GM19351 (cell line): ENCODE results near the gene IFT20.

ENCODE experiments used
- ATAC-seq: cut with Tn5 transposase; IDR thresholded peaks from one replicate; pipeline ENCODE4 v1.9.1; 2021; ENCODE audit warnings: mild to moderate bottlenecking, moderate library complexity; ENCODE audit not compliant: unreplicated experiment

Gene IFT20

DNA sequence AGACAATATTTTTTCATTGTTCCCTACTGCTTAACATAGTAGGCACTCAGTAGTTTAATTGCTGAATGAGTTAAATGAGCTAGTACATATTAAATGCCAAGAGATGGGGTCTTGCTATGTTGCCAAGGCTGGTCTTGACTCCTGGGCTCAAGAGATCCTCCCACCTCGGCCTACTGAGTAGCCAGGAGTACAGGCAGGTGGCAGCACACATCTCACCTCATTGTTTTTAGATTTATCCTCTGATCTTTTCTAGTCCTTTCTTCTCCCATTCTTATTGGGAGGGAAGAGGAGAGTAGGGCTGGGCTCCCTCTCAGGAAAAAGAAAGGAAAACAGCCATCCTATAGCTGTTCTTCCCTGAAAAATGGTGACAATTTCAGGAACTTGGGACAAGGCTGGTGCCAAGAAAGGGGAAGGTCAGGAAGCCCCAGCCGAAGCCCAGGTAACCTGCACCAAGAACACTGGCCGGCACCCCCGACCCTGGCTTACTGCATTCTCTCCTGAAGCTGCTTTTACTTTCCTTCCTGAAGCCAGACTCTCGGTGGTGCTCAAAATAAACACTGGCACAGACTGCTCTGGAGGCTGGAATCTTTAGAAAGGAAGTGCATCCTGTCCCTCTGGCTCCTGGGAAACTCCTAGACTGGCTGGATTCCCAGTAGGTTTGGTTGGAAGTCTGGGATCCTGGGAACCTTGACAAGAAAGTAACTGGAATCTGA, 2.9 kb upstream of the IFT20 start:
- ATAC-seq: no peak

GRCh38 chr17:28335959-28336871, 943 bp upstream of the IFT20 start:
- ATAC-seq: no peak

DNA sequence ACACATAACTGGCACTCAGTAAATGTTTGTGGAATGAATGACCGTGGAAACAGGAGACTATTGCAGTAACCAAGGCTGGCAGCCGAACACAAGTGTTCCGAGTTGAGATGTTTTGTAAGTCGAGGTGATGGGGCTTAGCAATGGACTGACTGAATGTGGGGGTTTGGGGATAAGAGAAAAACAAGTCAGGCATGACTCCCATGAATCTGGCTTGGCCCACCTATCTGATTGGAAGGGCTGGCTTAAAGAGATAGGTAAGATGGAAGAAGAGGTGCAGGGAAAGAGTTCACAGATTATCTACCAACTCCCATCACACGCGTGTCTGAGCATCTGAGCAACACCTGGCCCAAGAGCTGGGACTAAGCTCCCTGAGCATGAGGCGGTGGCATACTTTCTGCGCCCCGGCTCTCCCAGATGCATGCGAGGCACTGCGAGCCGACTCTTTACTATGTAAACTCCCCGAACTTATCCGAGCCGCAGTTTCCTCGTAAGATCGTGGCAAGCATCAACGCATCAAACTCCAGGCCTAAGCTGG, 539 bp downstream of the IFT20 start:
- ATAC-seq: no peak

DNA sequence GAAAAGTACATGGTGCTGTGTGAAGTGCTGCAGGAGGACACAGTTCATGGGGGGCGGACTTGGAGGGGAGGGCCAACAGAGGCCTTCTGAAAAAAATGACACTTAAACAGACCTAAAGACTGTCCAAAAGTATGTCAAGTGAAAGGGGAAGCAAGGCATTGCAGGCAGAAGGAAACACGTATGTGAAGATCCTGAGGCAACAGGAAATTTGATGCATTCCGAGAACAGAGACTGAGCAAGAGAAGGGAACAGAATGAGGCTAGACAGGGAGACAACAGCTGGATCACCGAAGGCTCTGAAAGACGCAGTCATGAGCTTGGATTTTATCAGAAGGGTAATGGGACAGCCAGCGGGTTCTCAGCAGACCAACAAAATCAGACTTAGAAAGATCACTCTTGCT, 1.1 kb downstream of the IFT20 start:
- ATAC-seq: no peak

GRCh38 chr17:28333083-28333746, 2.1 kb downstream of the IFT20 start:
- no peak for ATAC-seq

- no peak for ATAC-seq
Observed at GRCh38 chr17:28331891-28332420, 3.3 kb downstream of the IFT20 start.

DNA sequence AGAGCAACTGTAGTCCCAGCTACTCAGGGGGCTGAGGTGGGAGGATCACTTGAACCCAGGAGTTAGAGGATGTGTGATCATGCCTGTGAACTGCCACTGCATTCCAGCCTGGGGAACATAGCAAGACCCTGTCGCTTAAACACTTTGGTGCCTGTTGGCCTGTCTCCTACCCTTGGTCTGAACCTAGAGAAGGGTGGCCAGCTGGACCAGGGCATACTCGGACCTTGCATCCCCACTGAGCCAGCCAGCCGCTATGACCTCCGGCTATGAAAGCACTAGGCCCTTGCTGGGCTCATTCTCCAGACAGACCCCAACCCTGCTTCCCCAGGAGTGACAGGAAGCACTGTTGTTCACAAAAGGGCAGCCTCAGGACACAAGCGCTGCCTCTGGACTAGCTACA, 4.6 kb downstream of the IFT20 start:
- ATAC-seq: no peak

GRCh38 chr17:28328325-28328724, 6.9 kb downstream of the IFT20 start:
- no peak for ATAC-seq

GRCh38 chr17:28327709-28328108, 7.6 kb downstream of the IFT20 start:
- ATAC-seq: no peak

DNA sequence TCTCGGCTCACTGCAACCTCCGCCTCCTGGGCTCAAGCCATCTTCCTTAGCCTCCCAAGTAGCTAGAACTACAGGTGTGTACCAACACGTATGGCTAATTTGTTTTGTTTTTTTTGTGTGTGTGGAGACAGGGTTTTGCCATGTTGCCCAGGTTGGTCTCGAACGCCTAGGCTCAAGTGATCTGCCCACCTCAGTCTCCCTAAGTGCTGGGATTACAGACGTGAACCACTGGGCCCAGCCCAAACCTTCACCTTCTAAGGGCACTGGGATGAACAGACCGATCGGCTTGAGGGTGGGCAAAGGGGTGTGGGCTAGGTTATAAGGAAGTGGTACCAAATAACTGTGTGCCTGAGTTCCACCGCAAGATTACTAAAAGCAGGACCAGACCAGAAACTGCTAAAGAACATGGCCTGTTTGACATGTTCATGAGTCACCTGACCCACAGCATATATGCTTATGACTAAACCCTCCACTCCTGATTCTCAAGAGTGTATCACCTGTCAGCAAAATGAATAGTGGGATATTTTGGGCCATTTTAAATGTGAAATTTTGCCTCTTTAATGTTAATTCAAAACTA, 8.2 kb downstream of the IFT20 start:
- peak; percentile 50 for ATAC-seq

- no peak for ATAC-seq
Observed at GRCh38 chr17:28326114-28326513, 9.2 kb downstream of the IFT20 start.

GRCh38 chr17:28325211-28325610, 10.1 kb downstream of the IFT20 start:
- ATAC-seq: no peak

DNA sequence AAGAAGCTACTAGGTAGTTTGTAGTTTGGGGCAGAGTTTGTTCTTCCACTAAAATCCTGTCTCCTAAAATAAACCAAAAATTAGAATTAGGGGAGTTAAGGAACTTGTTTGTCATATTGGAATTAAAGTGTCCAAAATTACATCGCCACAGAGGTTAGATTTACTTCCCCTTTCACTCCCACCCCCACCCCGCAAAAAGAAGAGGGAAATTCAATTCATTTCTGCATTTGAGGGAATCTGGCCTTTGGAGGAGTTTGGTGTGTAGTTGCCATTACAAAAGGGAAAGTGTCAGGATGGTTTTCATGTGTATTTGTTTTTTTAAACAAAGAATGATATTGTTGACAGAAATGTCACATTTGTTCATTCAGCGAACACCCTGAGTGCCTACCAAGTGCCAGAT, 10.5 kb downstream of the IFT20 start:
- no peak for ATAC-seq

GRCh38 chr17:28324267-28324745, 11.0 kb downstream of the IFT20 start:
- no peak for ATAC-seq

DNA sequence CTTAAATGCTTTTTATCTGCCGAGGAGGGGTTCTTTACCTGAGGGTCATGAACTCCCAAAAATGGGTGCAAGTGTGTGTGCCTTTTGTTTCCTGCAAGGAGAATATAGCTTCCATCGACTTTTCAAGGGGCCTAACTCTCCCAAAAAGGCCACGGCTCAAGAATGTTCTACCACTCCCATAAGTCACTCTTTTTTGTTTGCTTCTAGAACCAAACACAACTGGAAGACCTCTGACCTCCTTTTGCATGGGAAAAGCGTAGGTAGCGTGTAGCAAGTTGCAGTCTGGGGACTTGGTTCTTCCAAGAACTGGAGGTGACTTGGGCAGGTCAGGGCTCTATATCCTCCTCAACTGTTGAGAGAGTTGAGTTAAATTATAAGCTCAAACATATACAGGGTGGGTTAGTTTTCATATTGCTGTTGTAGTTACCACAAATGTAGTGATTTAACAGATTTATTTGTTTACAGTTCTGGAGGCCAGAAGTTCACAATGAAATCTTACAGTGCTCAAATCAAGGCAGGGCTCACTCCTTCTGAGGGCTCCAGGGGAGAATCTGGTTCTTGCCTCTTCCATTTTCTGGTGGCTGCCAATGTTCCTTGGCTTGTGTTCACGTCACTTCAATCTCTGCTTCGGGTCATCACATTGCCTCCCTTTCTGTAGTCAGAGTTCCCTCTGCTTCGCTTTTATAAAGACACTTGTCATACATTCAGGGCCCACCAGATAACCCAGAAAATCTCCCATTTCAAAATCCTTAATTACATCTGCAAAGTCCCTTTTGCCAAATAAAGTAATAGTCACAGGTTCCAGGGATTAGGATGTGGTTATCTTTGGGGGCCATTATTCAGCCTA, 14.8 kb downstream of the IFT20 start:
- ATAC-seq: no peak

GRCh38 chr17:28319598-28319935, 15.7 kb downstream of the IFT20 start:
- no peak for ATAC-seq

DNA sequence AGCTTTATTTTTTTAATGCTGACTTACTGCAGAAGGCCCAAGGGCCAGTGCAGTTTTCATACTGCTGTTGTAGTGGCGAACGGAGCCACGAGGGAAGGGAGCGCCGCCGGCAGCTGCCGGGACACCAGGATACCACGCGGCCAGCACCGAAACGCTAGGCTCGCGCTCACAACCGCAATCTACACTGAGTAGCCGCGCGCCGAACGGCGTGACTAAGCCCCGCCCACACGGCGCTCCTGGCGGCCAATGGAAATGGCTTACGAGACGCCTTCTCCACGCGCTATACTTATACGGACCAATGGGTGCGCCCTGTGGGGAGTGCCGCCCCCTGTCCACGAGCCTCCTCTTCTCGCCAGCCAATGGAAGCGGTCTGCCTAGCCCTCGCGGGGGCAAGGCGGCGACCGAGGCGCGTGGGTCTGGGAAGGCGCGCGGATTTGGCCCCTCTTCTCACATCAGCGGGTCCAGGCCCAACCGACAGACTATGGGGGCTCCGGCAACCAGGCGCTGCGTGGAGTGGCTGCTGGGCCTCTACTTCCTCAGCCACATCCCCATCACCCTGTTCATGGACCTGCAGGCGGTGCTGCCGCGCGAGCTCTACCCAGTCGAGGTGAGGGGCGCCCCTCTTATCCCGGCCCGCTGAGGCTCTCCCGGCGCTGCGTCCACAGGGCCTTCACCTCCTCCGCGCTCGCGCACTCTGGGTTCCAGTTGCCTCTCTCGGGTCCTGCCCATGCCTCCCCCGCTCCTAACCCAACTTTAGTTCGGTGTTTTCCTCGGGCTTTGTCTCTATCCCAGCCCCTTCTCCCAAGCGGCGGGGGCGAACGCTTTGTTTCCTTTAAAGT, 16.3 kb downstream of the IFT20 start, which contains the start of gene TMEM97:
Gene TMEM97, plus strand, starts transcription at position 442 of the 839 bp plus-strand sequence. Its CDS starts 40 bp downstream, at position 482.
- peak; percentile 96 for ATAC-seq

- ATAC-seq: peak; percentile 17
Observed at GRCh38 chr17:28317966-28318758, 17.1 kb downstream of the IFT20 start.
